Measurements from ENCODE around the gene NSD2.
A peak's percentile ranks its signal among the peaks of the same experiment; 100 is the strongest.
"Not testable (repeated sequence)": the region's sequence is repeated elsewhere in the genome, so short reads cannot be mapped to it uniquely, and the experiment has no call there.

The NSD2 gene

GRCh38 chr4:2015008-2015407, 143.8 kb downstream of the NSD2 start (continued):
- TF ChIP-seq INSM2 (tag by site-specific recombination; IDR thresholded peaks at IDR 0.05) (no peak), ZNF112 (tag by site-specific recombination; IDR thresholded peaks at IDR 0.05) (no peak), ZNF148 (tag by site-specific recombination; IDR thresholded peaks at IDR 0.05; ENCODE audit: borderline replicate concordance) (no peak)

- H3K9me3 ChIP-seq (ENCODE audit: control insufficient read depth, insufficient read depth, low read depth, low read length); H3K27ac ChIP-seq (ENCODE audit: extremely low read depth, low read depth, low read length); H3K4me1 ChIP-seq (ENCODE audit: control insufficient read depth, insufficient read depth, low read length); CTCF ChIA-PET; H3K36me3 ChIP-seq (ENCODE audit: control insufficient read depth in 2 of 2, insufficient read depth in 1 of 2, low read length in 2 of 2); H3K4me3 ChIP-seq (ENCODE audit: low read depth, low read length): not testable (repeated sequence)
- POLR2A ChIA-PET: interaction anchor here (0.6 kb wide), 1 partner anchor 310 kb away, joined by 6 read pairs; the partner anchor contains the start of gene SLBP
Measured at GRCh38 chr4:2021358-2022018, 150.3 kb downstream of the NSD2 start.

- Histone ChIP-seq H3K4me3 (ENCODE audit: low read depth, low read length) (no peak overlapping the region), H3K27ac (ENCODE audit: extremely low read depth, low read depth, low read length) (no peak overlapping the region), H3K9me3 (ENCODE audit: control insufficient read depth, insufficient read depth, low read depth, low read length) (no peaks in the 10 kb centered on the region), H3K36me3 (ENCODE audit: control insufficient read depth in 2 of 2, insufficient read depth in 1 of 2, low read length in 2 of 2) (no peaks in the 10 kb centered on the region), H3K4me1 (ENCODE audit: control insufficient read depth, insufficient read depth, low read length) (no peaks in the 10 kb centered on the region)
- no peak for TF ChIP-seq HOXA7 (CRISPR knock-in tag; IDR thresholded peaks at IDR 0.05; ENCODE audit: borderline replicate concordance)
- no peak for TF ChIP-seq RBAK (tag by site-specific recombination; IDR thresholded peaks at IDR 0.05)
- TF ChIP-seq IKZF3 (tag by site-specific recombination; IDR thresholded peaks at IDR 0.05): no peak
- no peak for TF ChIP-seq ZNF654 (tag by site-specific recombination; IDR thresholded peaks at IDR 0.05; ENCODE audit: low read depth)
- TF ChIP-seq SP2 (tag by site-specific recombination; IDR thresholded peaks at IDR 0.05): no peak
- no peak for TF ChIP-seq ZNF280C (tag by site-specific recombination; IDR thresholded peaks at IDR 0.05)
- no peak for TF ChIP-seq ZNF155 (tag by site-specific recombination; IDR thresholded peaks at IDR 0.05)
- no peak for TF ChIP-seq MZF1 (tag by site-specific recombination; IDR thresholded peaks at IDR 0.05; ENCODE audit: borderline replicate concordance)
- no peak for TF ChIP-seq ZNF23 (tag by site-specific recombination; IDR thresholded peaks at IDR 0.05; ENCODE audit: borderline replicate concordance)
- TF ChIP-seq ZNF747 (tag by site-specific recombination; IDR thresholded peaks at IDR 0.05): no peak
- ChIA-PET POLR2A (no interaction called here), CTCF (interaction anchor here (0.7 kb wide), 1 partner anchor 162 kb away, joined by 3 read pairs; no protein-coding TSS in a partner anchor)
Measured at GRCh38 chr4:2024683-2025082, 153.5 kb downstream of the NSD2 start.

GRCh38 chr4:2025817-2026216, 154.6 kb downstream of the NSD2 start:
- TF ChIP-seq ZNF514 (tag by site-specific recombination; IDR thresholded peaks at IDR 0.05): no peak
- TF ChIP-seq SETDB1 (IDR thresholded peaks at IDR 0.05; ENCODE audit: insufficient read length, low read length): peak; percentile 53
- POLR2A ChIA-PET: no interaction called here
- H3K4me1 ChIP-seq (ENCODE audit: control insufficient read depth, insufficient read depth, low read length): no peaks in the 10 kb centered on the region
- no peak overlapping the region for H3K4me3 ChIP-seq (ENCODE audit: low read depth, low read length)
- H3K9me3 ChIP-seq (ENCODE audit: control insufficient read depth, insufficient read depth, low read depth, low read length): no peaks in the 10 kb centered on the region
- no peaks in the 10 kb centered on the region for H3K36me3 ChIP-seq (ENCODE audit: control insufficient read depth in 2 of 2, insufficient read depth in 1 of 2, low read length in 2 of 2)
- CTCF ChIA-PET: no interaction called here
- no peak overlapping the region for H3K27ac ChIP-seq (ENCODE audit: extremely low read depth, low read depth, low read length)

GRCh38 chr4:2027120-2027519, 155.9 kb downstream of the NSD2 start:
- CTCF ChIA-PET; H3K4me3 ChIP-seq (ENCODE audit: low read depth, low read length); H3K4me1 ChIP-seq (ENCODE audit: control insufficient read depth, insufficient read depth, low read length); H3K36me3 ChIP-seq (ENCODE audit: control insufficient read depth in 2 of 2, insufficient read depth in 1 of 2, low read length in 2 of 2); H3K27ac ChIP-seq (ENCODE audit: extremely low read depth, low read depth, low read length); H3K9me3 ChIP-seq (ENCODE audit: control insufficient read depth, insufficient read depth, low read depth, low read length); POLR2A ChIA-PET: not testable (repeated sequence)
